Stimulated activated CD8-positive, alpha-beta memory T cell treated with anti-CD3 and anti-CD28 coated beads, Interleukin-7, amount 100 ng/mL, for 4 hours (primary cell): Measurements from ENCODE around the gene TXN2.
"Not testable (repeated sequence)": the region's sequence is repeated elsewhere in the genome, so short reads cannot be mapped to it uniquely, and the experiment has no call there.

Source experiments
- DNase-seq, 2 donors: peaks; one replicate each; pipeline ENCODE4 v3.0.0-alpha.2; 2020; ENCODE audit warnings: low read depth in 2 of 2

TXN2 gene, protein sequence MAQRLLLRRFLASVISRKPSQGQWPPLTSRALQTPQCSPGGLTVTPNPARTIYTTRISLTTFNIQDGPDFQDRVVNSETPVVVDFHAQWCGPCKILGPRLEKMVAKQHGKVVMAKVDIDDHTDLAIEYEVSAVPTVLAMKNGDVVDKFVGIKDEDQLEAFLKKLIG

GRCh38 chr22:36481393-36482168 lies at the start of gene TXN2:
TSS of gene TXN2 (minus strand) at chr22:36481640. CDS start at chr22:36480837, 803 bp downstream.
- DNase-seq: peak; percentile 89 to 93

DNA sequence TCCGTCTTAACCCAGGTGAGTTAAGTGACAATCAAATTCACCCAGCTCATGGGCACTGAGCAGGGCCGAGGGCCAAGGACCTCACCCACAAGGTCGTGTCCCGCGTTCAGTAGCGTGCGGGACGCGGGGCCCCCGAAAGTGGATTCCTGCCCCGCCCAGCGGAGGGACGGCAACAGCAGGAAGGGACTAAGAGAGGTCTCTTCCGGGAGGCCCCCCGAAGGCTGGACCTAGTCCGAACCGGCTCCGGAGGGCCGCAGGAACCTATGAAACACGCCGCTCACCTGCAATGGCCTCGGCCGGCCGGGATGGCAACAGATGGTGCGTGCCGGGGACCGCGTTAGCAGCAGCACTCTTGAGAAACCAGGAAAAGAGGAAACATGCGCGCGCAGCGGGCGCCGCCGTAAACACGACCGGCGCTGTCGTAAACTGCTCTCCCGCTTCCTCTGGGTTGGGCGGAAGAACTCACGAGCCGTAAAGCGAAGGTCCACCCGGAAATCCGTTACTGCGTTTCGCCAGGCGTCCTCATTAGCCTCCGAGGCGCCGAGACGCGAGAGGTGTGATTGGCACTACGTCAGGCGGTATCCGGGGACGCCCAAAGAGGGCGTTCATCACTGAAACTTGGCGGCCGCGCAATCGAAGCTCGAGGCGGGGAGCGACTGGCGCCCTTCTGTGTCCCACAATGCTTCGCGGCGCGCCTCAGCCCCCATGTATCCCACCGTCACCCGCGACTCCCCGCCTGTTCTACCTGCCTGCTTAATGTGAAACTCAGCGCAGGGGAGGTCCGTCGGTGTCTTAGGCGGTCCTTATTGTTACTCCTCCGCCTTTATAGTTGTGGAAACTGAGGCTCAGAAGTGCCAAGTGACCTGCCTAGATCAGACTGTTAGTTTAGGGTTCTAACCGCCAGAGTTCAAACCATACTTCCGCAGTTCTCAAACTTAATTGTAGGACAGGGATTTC lies 47.6 kb upstream of the TXN2 start, which contains the start of gene EIF3D:
TSS of gene EIF3D (minus strand) at position 372 of the 957 bp plus-strand sequence. CDS start 3,045 bp downstream, outside the sequence.
- peak; percentile 98 for DNase-seq

DNA sequence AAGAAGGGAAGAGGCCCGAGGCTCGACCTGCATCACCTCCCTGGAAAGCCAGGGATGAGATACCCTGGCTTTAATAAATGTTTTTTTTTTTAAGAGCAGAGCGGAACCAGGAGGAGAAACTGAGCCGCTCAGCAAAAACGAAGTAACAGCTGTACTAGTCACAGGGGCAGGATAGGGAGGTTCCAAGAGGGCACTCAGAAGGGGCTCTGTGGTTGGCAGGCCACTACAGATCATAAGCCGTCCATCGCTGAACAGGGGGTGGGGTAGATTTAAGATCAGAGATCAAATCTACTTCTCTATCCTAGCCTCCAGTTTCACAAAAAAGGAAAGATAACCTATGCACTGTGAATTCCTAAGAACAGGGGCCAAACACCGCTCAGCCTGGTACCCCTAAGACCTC lies 46.9 kb upstream of the TXN2 start:
- DNase-seq: no peak

DNA sequence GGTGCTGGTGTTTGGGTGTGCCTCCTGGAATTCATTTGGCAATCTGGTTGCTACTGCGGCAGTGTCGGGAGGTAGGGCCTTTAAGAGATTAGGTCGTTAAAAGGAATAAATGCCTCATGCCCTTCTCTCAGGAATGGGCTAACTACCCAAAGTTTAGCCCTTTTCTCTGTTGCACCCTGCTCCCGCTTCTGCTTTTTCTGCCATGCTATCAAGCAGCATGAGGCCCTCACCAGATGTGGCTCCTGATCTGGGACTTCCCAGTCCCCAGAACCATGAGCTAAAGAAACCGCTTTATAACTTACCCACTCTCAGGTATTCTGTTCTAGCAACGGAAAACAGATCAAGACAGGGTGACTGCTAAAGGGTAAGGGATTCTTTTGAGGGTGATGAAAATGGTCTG lies 41.2 kb upstream of the TXN2 start:
- no peak for DNase-seq

DNA sequence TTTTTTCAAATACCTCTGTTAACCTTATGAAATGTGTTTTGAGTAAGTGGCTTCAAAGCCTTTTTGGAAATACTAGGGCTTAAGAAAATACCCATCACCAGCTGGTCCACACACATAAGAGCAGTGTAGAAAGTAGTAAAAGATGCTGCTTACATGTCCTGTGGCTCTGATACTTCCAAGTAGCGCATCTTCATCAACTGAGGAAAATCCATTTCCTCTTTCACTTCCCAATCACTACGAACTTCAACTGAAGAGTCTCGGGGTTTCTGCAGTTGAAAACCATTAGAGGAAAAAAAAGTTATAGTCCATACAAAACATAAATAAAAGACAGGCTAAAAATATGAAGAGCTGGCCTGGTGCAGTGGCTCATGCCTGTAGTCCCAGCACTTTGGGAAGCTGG lies 39.0 kb upstream of the TXN2 start:
- no peak for DNase-seq

GRCh38 chr22:36519906-36520305 lies 38.5 kb upstream of the TXN2 start:
- DNase-seq: not testable (repeated sequence)

DNA sequence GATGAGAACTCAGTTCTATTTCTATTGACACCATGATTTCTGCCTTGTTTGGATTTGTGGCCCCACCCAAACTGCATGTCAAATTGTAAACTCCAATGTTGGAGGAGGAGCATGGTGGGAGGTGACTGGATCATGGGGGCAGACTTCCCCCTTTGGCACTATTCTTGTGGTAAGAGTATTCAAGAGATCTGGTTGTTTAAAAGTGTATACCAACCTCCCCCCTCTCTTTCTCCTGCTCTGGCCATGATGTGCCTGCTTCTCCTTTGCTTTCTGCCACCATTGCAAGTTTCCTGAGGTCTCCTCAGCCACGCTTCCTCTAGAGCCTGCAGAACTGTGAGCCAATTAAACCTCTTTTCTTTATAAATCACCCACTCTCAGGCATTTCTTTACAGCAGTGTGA lies 33.3 kb upstream of the TXN2 start:
- DNase-seq: no peak

DNA sequence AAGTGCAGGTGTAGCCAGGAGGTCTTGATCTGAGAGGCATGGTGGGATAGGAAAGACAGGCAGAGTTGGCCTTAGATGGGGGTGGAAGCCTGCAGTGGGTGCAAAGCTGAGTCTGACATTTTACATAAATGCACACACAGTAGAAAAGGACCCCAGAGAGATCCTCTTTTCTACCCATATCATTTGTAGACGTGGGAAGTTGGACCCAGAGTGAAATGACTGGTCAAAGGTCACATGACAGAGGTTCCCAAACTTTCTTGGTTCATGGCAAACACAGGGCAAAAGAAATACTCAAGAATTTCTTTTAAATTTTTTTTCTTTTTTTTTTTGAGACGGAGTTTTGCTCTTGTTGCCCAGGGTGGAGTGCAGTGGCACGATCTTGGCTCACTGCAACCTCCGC lies 31.6 kb upstream of the TXN2 start:
- no peak for DNase-seq

- no peak for DNase-seq
Measured at GRCh38 chr22:36512333-36512732, 30.9 kb upstream of the TXN2 start.

DNA sequence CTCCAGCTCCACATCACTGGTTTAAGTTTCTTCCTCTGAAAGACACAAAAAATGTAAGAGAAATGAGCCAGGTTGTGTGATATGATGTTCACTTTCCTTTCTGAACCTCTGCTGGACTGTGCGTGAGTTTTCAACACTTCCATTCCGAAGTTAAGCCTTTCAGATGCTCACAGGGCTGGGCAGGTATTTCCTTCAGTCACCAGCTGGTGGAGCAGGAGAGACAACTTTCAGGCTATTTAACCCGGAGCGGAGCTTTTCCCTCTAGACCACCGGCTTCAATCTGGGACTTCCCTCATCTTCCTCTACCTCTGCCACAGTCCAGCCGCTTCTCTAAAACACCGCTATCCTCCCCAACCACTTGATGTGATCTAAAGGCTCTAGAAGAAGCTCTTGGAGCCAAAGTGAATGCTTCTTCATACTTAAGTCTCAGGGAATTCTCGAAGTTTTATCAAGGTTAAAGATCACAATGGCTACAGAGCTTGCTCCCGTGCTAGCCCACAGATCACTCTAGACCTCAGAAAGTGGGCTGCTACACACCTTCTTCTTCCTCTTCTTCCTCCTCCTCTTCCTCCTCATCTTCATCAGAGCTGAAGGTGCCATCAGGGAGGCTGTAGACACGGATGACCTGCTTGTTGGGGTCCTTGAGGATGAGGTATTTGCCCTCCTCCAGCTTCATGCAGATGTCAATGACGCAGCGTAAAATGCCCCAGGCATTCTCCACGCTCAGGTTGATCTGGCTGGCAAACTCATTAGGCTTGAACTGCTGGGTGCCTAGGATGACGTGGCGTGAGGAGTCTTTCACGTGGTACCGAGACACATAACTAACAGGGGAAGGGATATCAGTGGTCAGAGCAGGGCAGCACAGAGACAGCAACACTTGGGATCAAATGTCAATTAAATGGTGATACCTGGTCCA lies 29.8 kb upstream of the TXN2 start:
- no peak for DNase-seq

DNA sequence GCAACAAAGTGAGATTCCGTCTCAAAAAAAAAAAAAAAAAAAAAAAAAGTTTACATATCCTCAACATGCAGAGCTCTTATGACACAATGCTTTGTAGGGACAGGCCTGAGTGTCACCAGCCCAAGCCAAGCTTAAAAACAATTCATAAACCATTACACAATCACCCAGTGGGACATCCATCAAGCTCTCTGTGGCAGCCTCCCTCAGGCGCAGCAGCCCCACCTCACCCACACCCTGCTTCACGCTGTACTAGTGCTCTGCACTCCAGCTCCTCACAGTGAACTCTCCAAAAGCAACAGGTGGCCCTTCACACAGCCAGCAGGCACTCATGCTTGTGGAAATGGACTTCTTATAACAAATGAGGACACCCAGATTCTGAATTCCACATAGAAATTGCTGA lies 28.9 kb upstream of the TXN2 start:
- no peak for DNase-seq

DNA sequence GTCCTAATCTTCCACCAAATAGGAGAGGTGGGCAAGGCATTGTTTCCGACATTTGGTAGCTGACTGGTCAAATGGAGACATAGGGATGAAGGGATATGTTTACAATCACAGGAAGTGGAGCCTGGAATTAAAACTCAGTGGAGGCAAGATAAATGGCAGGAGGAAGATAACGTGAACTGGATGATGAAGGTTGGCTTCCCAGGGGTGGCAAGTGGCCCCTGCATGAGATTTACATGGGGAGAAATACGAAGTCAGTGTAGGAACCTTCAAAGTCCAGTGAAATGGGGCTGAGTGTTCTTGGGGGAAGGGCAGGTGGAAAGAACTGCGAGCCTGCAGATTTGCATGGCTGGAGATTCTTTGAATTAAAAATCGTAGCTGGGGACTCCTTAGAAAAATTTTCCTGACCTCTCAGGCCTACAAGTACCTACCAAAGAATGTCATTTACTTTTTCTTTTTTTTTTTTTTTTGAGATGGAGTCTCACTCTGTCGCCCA lies 26.1 kb upstream of the TXN2 start:
- DNase-seq: no peak

DNA sequence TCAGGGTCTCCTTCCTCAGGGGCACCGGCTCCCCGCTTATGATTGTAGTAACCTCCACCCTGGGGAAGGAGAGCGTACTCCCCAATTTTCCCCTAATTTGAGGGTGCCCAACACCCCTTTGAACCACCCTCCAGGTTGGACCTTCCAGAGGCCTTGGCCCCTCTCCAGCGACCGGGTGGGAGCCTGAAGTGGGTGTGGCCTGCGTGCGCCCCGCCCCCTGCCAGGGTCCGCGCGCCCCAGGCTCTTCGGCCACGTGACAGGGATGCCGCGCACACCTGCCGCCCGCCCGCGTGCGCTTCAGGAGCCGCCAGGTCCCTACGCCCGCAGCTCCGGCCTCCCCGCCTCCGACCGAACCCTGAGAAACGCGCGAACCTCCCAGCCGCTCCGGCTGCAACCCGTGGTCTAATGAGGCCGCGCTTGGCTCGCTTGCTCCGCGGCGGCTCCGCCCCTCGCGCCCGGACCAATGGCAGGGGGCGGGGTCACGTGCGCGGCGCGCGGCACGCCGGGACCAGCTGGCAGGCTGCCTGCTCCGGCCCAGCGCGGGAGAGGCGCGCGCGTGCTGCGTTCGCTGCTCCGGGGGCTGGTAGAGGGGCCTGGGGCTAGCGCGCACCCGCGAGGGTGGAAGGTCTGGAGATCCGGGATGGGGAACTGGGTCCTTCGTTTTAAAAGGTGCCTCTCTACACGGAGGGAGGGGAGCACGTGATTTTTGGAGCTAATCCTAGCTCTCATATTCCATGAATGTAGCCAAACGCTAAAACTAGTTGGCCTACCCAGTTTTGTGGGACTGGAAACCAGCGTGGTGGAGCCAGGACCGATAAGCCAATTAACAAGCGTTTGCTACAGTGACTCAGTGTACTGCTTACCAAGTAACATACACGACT lies 25.4 kb upstream of the TXN2 start, which contains the start of gene FOXRED2:
TSS of gene FOXRED2 (minus strand) at position 404 of the 881 bp plus-strand sequence. CDS start 618 bp downstream, outside the sequence.
- DNase-seq: peak; percentile 60 to 84

DNA sequence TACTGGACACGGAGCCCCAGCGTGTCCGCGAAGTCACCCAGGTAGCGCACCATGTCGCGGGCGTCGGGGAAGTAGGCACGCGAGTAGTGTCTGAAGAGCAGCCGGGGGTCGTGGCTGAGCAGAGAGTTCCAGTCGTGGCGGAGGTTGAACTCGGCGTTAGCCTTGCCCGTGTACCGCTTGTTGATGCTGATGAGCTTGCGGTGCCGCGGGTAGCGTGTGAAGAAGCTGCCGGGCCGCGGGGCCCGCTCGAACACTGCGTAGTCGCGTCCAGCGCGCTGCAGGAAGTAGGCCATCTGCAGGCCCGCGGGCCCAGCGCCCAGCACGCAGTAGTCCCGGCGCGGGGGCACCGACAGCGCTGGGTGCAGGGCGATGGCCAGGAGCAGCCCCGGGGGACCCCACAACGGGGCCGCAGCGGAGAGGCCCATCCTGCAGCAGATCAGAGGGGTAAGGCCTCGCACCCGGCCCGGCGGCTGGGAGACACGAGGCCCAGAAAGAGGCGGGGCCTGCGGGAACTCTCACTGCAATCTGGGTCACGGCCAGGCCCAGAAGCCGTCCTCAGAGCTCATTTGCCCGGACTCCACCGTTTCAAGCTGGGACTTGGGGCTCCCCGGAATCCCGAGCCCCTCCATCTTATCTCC lies 24.7 kb upstream of the TXN2 start:
- DNase-seq: no peak

GRCh38 chr22:36497910-36498665 lies 16.6 kb upstream of the TXN2 start:
- DNase-seq: no peak

DNA sequence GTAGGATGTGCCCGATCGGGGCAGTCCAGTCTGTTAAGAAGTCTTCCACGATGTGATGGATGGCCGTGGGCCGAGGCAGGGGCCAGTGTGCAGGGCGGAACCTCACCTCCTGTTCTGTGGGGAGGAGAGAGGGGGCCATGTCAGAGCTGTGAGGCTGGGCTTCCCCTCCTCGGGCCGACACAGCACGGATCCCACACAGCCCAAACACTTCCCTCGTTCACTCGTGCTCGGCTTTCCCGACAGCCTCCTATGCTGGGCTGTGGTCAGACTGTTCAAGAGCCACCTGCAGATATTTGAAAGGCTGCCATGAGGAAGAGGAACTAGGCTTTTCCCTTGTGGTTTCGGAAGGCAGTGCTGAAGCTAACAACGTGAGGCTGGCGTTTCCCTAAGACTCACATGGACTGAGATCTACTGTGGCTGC lies 12.3 kb upstream of the TXN2 start:
- no peak for DNase-seq

DNA sequence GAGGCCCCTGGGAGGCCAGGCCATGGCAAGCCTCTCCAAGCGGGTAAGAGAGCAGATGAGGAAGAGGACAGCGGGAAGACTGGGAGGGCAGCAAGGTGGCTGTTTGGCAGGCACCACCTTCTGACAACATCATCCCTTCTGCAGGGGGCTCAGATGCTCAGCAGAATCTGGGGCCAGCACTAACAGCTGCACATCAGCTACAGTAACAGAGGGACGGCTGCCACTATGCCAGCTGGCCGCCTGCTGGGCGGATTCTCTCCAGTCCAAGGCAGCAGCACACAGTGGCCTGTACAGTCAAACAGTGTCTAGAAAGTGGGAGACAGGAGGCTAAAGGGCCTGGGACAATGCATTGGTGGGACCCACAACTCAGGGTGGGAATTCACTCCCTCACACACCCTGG lies 10.7 kb upstream of the TXN2 start:
- no peak for DNase-seq

DNA sequence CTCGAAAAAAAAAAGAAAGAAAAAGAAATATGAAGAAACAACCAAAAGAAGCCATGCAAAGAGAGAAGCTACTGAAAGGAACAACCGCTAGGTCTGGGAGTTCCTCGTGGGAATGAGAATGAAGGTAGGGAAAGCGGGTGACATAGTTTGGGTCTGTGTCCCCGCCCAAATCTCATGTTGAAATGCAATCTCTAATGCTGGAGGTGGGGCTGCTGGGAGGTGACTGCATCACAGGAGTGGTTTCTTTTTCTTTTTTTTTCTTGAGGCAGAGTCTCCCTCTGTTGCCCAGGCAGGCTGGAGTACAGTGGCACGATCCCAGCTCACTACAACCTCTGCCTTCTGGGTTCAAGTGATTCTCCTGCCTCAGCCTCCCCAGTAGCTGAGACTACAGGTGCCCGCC lies 9.7 kb upstream of the TXN2 start:
- no peak for DNase-seq
